Measurements from ENCODE around the gene MYO1E.

MYO1E gene

DNA sequence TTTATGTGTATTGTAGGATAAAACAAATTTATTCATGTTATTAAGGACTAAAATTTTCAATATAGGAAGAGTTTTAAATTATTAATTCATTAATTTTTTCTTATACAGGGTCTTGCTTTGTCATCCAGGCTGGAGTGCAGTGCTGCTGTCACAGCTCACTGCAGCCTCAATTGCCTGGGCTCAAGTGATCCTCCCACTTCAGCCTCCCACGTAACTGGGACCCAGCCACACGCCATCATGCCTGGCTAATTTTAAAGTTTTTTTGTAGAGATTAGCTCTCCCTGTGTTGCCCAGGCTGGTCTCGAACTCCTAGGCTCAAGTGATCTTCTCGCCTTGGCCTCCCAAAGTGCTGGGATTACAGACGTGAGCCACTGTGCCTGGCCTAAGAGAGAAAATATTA lies 253.0 kb downstream of the MYO1E start:
- no peak for DNase-seq

DNA sequence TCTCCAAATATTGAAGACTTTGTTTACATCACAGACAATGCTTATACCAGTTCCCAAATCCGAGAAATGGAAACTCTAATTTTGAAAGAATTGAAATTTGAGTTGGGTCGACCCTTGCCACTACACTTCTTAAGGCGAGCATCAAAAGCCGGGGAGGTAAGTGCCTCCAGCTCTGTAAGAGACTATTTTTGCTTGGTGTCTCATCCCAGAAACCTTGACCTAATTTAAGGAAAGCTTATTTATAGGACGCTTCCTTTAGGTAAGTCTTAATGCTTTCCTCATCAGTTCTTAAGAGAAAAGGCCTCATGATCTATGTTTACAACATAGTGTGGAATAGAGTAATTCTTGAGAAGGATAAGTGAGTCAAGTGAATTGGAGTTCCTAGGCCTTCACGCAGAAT lies 255.9 kb downstream of the MYO1E start:
- DNase-seq = no peak

DNA sequence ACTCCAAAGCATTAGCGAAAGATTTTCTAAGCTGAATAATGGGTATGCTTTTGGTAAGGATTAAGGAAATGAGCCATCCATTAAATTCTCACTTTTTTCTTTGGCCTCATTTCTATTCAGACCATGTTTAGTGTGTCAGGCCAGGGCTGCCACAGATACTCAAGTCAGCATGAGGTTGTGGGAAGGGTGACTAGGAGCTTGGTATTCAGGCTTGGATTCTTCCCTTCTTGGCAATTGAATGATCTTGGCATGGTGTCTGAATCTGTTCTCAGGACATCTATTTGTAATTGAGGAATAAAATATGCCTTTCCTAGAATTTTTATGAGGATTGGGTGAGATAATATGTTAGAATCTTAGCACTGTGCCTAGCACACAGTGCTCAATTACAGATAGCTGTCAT lies 256.5 kb downstream of the MYO1E start:
- no peak for DNase-seq

DNA sequence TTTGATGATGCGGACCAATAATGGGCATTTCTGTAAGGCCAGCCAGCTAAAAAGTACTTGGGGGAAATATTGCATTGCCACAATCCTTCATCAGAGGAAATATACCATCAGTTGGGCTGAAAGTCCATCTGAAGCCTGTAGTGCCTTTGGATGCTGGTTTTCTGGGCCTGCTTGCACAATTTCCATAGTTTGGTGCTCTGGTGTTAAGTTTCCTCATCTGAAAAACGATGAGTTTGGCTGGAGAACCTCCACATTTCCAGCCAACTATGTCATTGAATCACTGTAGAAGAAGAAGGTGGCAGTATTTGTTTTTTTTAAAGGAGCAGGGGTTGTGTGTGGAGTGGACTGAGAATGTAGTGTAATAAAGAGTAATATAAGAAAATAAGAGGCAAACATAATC lies 257.6 kb downstream of the MYO1E start:
- no peak for DNase-seq

DNA sequence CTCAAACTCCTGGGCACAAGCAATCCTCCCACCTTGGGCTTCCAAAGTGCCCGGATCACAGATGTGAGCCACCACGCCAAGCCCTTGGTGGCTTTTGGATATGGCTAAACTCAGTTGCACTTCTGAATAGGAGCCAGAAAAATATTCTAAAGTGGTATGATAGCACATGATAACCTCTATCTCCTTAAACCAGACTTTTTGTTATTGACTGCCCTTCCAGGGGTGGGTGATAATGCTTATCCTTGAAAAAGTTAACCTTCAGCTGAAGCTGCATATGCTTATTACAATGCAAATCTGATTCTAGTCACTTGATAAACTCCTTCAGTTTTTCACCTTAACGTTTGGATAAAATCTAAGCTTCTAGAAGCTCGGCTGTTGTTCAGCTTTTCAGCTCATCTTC lies 261.4 kb downstream of the MYO1E start:
- DNase-seq = no peak

DNA sequence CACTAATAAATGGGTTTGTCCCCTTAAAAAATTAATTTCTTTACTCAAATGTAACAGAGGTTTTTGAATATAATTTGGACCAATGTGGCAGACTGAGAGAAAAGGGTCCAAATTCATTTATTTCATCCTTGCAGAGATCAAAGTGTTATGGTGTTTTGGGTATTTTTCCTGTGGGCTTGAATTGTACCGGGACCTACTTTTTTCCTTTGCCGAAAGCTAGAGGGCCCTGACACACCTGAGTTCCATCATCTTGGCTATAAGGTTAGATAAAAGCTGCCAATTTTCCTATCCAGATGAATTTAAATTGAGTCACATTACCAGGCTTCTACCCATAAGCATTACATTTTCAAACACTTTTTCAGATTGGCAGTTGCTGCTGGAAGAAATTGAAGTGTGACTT lies 266.8 kb downstream of the MYO1E start:
- no peak for DNase-seq

DNA sequence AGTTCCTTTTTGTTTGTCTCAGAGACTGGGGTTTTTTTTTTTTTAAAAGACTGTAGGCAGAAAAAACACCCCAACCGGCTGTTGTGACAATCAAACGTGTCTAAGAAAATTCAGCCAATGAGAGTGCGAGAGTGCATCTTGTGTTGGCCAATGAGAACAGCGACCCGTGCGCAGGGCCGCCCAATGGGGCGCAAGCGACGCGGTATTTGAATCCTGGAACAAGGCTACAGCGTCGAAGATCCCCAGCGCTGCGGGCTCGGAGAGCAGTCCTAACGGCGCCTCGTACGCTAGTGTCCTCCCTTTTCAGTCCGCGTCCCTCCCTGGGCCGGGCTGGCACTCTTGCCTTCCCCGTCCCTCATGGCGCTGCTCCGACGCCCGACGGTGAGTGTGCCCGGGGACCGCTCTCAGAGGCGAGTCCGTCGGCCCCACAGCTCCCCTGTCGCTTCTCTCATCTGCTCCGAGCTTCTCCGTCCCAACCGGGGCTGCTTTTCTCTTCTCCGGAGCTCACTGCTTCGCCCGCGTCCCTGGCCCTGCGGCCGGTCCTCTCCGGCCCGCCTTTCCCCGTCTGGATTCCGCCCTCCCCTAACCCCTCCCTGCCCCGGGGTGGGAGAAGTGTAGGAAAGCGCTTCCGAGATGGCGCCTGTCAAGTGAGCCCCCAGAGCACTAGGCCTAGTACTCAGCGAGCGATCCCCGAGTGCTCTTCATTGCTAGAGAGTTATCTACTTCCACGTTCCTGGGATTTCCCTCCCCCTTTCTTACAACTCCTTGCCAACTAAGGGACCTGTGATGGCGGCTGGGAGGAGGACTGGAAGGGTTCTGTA lies 267.5 kb downstream of the MYO1E start, which contains the start of gene CCNB2:
CCNB2 (plus strand) TSS at position 235 of the 821 bp plus-strand sequence; CDS start at position 358, 123 bp downstream.
- DNase-seq = peak; percentile 91

DNA sequence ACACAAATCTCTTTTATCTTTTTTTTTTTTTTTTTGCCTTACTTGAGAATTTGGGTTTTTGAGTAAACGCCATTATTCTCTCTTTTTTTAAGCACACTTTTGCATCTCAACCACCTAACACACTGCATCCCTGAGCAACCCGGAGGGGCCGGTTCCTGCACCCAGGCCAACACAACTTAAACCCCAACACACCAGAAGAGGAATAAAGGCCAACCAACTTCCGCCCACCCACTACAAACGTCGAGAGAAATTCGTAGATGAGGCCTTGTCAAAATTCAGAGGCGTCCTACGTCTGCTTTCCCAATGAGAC lies 268.1 kb downstream of the MYO1E start:
- no peak for DNase-seq

DNA sequence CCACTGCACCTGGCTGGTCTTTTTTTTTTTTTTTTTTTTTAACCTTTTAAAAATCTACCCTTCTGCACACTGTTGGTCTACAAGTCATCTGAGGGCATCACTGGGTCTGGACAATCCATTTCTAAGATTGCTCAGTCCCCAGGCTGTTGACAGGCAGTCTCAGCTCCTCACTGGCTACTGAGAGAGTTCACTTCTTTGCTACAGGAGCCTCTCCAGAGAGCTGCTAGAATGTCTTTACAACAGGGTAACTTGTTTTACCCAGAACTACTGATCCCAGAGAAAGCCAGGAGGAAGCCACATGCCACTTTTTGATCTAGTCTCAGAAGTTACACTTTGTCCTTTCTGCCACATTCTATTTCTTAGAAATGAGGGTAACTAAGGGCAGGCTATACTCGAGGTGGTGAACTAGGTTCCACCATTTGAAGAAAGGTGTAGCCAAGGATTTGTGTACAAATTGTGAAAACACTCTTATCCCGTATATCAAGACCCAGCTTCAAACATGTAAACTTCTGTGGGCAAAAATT lies 273.4 kb downstream of the MYO1E start:
- no peak for DNase-seq

DNA sequence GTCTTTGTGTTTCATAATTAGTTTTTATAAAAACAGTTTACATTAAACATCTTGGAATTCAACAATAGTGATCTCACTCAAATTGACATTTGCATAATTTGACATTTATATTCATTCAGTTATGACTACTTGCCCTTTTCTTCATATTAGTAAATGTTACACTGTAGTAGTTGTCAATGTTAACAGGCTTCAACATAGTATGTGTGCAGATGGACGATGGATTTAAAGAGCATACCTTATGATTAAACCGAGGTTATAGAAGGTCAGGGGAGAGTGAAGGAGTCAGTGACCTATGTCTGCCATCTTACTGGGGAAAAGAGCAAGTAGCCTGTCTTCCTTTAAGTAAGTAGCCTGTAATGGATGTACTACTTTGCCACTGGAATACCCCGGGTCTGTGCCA lies 276.2 kb downstream of the MYO1E start:
- DNase-seq = no peak

DNA sequence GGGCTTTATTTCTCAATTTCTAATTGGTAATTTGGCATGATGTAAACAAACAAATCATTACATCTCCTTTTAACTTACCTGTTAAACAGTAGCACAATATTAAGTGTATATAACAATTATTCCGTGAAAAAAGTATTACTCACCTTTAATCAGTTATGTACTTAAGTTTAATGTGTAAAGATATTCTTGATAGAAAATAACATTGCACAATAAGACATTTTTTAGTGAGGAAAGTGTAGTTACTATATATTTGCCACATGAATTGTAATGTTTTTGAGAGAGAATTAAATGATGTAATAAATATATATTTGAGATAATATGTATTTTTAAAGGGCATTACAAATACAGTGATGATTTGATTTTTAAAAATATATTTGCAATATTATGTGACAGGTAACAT lies 278.6 kb downstream of the MYO1E start:
- no peak for DNase-seq

DNA sequence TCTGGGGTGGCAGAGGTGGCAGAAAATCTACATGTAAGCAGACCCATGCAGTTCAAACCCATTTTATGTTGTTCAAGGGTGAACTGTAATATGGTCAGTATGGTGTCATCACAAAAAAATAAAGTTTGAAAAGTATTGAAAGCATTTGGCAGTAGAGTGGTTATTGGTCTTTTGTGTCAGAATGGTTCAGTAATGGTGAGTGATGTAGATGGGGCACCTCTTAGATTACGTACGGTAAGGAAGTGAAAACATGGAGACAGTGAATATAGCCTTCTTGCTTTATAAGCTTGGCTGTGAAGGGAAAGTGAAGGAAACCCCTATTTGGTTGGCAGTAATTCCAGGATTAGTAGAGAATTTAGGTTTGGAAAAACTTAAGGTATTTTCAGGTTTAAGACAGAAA lies 284.9 kb downstream of the MYO1E start:
- DNase-seq = no peak
